GM12891 (cell line): Measurements from ENCODE around the gene DLGAP5.

Experiments
- POLR2A ChIP-seq: IDR thresholded peaks from 2 replicates; pipeline ENCODE4 v1.6.1; 2011; ENCODE audit warnings: low read depth, low read length, control low read depth
- POLR2AphosphoS5 ChIP-seq: IDR thresholded peaks from 2 replicates; pipeline ENCODE4 v1.6.1; 2011; ENCODE audit warnings: low read depth, low read length, control low read depth
- POU2F2 ChIP-seq: IDR thresholded peaks from 2 replicates; pipeline ENCODE4 v1.6.1; 2011; ENCODE audit warnings: low read depth, mild to moderate bottlenecking, control low read depth, low read length, moderate library complexity
- SPI1 ChIP-seq: IDR thresholded peaks from 2 replicates; pipeline ENCODE4 v1.6.1; 2011; ENCODE audit warnings: low read depth, low read length, control low read depth
- TAF1 ChIP-seq: IDR thresholded peaks from 2 replicates; pipeline ENCODE4 v1.6.1; 2011; ENCODE audit warnings: low read depth, low read length, control low read depth

DNA sequence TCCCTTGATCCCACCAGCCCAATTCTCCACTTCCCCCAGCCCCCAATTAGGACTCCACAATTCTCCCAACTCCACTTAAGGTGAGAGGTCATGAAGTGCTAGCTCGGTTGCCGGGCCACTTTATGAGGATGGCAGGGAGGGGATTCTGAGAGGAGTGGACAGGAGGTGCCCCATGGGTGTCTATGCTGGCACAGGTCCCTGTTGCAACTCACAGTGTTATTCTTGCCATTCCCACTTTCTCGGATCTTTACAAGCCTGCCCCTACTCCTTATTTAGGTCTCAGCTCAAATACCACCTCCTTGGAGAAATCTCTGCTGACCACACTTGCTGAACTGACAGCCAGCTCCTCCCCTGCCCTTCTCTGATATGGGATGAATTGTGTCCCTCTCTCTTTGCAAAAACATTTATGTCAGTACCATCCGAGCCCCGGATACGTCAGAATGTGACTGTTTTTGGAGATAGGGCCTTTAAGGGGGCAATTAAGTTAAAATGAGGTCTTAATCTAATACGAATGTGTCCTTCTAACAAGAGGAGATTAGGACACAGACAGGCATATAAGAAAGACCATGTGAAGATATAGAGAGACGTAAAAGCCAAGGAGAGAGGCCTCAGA is 66.5 kb downstream of the DLGAP5 start:
- TF ChIP-seq POLR2A (no peak), SPI1 (no peak), POLR2AphosphoS5 (no peak), TAF1 (no peak), POU2F2 (no peak)
